Activated naive CD4-positive, alpha-beta T cell treated with anti-CD3 and anti-CD28 coated beads, Interleukin-2, amount 50 U/mL, for 72 hours (primary cell): ENCODE measurements around the gene THADA. TPM values are rescaled to one million over a fixed set of nuclear protein-coding genes. Genes with fewer than 3 reads are reported as not detected.
"Not testable (repeated sequence)": the region's sequence is repeated elsewhere in the genome, so short reads cannot be mapped to it uniquely, and the experiment has no call there.

Experiments used
- ATAC-seq, 2 donors: fragments of 150-1000 bp; cut with Tn5 transposase; 2 replicates each; pipeline ENCODE4 v1.10.0; 2021; ENCODE audit warnings: mild to moderate bottlenecking in 2 of 2, moderate library complexity in 2 of 2
- DNase-seq, 2 donors: peaks; one replicate each; pipeline ENCODE4 v3.0.0; 2021 to 2022; ENCODE audit warnings: low spot score in 2 of 2
- H3K27ac Mint-ChIP-seq, 2 donors: one replicate each; pipeline ENCODE4 v1.8.0; 2022; ENCODE audit warnings: mild to moderate bottlenecking in 2 of 2, mixed read lengths in 2 of 2
- H3K36me3 Mint-ChIP-seq, 2 donors: one replicate each; pipeline ENCODE4 v1.8.0; 2022; ENCODE audit warnings: mixed read lengths in 2 of 2
- H3K9me3 Mint-ChIP-seq, 2 donors: one replicate each; pipeline ENCODE4 v1.8.0; 2022; ENCODE audit warnings: mixed read lengths in 2 of 2
- total RNA-seq, 2 donors: library from RNA; stranded (reverse); gene quantifications; one replicate each; pipeline ENCODE4 v1.2.3, GENCODE V29; 2022

The THADA gene
- total RNA-seq, 2 donors from 2014 or later, result 19.3 to 33.5 TPM

- Mint-ChIP-seq H3K36me3 (peaks cover 0 to 4% of the 10 kb centered on the region in 2 donors), H3K27ac (no peak overlapping the region), H3K9me3 (no peaks in the 10 kb centered on the region)
- no peak for DNase-seq
- ATAC-seq, result no peak
Measured at GRCh38 chr2:43300222-43300621, 295.6 kb downstream of the THADA start.

DNA sequence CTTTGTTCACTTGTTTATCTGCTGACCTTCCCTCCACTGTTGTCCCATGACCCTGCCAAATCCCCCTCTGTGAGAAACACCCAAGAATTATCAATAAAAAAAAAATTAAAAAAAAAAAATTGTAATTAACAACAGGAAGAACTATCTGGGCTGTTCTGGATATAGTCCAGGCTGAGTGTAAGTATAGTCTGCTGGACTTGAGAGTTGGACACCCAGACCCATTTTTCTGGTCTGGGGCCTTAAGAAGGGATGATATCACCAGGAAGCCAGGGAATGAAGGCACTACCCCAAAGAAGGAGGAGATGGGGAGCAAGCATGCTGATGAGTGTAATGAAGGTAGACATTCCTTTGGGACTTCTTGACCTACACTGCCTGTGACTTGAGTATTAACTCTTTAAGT lies 297.3 kb downstream of the THADA start:
- no peak overlapping the region for H3K27ac Mint-ChIP-seq
- H3K9me3 Mint-ChIP-seq, result no peaks in the 10 kb centered on the region
- no peaks in the 10 kb centered on the region for H3K36me3 Mint-ChIP-seq
- no peak for ATAC-seq
- DNase-seq, result no peak

GRCh38 chr2:43297740-43298139 lies 298.1 kb downstream of the THADA start:
- not testable (repeated sequence) for H3K36me3 Mint-ChIP-seq, DNase-seq, H3K27ac Mint-ChIP-seq, ATAC-seq, H3K9me3 Mint-ChIP-seq

GRCh38 chr2:43294973-43295603 lies 300.8 kb downstream of the THADA start:
- DNase-seq, result no peak
- H3K27ac Mint-ChIP-seq, result peak overlapping the region in 1 of 2 donors; percentile 53
- H3K36me3 Mint-ChIP-seq, result peaks cover 18 to 20% of the 10 kb centered on the region in 2 donors
- no peak for ATAC-seq
- H3K9me3 Mint-ChIP-seq, result no peaks in the 10 kb centered on the region

GRCh38 chr2:43293744-43294695 lies 301.8 kb downstream of the THADA start:
- Mint-ChIP-seq H3K36me3 (peaks cover 20 to 24% of the 10 kb centered on the region in 2 donors), H3K27ac (peak overlapping the region; percentile 47 to 90)
- ATAC-seq, result peak; percentile 99 to 100

DNA sequence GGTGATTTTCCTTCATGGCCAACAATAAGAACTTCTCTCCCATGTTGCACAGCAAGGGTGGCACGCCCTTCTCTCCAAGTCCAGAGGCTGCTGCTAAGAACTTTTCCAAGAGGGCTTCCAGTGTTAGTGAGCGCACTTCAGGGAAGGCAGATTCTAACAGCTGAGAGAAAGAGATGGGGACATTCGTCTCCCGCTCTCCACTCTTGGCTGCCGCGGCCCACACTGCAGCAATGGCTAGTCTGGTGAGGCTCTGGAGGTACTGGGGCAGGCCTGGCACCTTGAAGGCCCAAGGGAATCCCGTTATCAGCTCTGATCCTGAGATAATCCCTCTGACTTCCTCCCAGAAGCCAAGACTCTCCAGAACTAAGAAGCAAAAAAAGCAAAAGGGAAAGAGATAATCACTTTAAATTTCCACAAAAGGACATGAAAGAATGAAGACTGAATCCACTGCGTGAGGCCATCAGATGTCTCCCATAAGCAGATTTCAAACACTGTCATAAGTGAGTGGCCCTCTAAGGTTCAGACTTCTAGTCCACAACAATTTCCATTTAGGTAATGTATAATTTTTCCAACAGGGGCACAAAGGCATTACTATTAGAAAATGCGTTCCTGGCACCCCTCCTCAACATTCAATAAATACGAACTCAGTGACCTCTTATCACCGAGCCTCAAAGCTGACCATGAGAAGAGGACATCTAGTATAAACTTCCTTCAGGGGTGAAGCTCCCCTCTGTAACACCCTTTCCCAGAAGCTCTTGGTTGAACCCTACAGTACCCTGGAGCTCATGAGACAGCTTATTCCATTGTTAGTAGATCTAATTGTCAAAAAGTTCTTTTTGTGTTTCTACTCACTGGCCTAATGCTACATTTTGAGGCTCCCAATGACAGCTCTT lies 302.7 kb downstream of the THADA start:
- DNase-seq (no peak), ATAC-seq (no peak)
- Mint-ChIP-seq H3K36me3 (peaks cover 25 to 30% of the 10 kb centered on the region in 2 donors), H3K9me3 (no peaks in the 10 kb centered on the region), H3K27ac (peak overlapping the region; percentile 54 to 90)

More at GRCh38 chr2:43293744-43294695, 301.8 kb downstream of the THADA start:
- peak in 1 of 2 donors; percentile 49 for DNase-seq
- H3K9me3 Mint-ChIP-seq, result no peaks in the 10 kb centered on the region

DNA sequence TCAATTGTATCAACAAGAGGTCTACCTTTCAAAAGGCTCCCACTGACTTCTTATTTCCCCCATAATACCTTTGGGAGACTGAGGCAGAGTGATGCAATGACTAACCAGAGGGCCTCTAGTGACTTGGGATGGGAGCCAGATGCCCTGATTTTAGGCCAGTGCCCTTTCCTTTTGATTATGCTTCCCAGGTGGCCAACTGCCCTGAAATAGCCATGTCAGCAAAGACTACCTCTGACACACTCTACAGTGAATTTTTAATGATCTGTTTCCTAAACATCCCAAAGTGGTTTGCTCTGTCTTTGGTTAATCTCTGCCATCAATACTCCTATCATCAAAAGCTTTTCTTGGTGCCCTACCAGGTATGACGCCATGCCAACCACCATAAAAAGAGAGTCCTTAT lies 303.5 kb downstream of the THADA start:
- no peak for DNase-seq
- no peak for ATAC-seq
- Mint-ChIP-seq H3K27ac (peak overlapping the region; percentile 54 to 70), H3K9me3 (no peaks in the 10 kb centered on the region), H3K36me3 (peaks cover 31 to 37% of the 10 kb centered on the region in 2 donors)

DNA sequence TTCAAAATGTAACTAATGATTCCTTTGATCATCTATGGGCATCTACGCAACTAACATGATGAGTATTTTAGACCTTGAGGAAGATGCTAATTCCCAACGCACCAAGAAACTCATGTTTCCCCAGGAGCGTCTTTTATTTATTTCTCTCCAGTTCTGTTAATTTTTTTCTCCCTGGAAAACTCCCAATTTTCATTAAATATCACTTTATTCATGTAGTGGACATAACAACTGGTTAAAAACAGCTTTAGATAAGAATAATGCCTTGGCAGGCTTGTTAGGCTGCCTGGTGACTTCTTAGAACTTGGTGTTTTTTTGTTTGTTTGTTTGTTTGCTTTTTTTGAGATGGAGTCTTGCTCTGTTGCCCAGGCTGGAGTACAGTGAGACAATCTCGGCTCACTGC lies 306.5 kb downstream of the THADA start:
- no peak overlapping the region for H3K27ac Mint-ChIP-seq
- peaks cover 60 to 66% of the 10 kb centered on the region in 2 donors for H3K36me3 Mint-ChIP-seq
- peaks cover 11 to 15% of the 10 kb centered on the region in 2 donors for H3K9me3 Mint-ChIP-seq
- DNase-seq (no peak), ATAC-seq (no peak)

- H3K27ac Mint-ChIP-seq, result no peak overlapping the region
Measured at GRCh38 chr2:43288417-43289305, 307.2 kb downstream of the THADA start.

GRCh38 chr2:43285987-43286386 lies 309.9 kb downstream of the THADA start:
- ATAC-seq, result no peak
- no peak for DNase-seq
- H3K9me3 Mint-ChIP-seq, result peaks cover 11 to 23% of the 10 kb centered on the region in 2 donors
- H3K27ac Mint-ChIP-seq, result no peak overlapping the region
- peaks cover 67 to 76% of the 10 kb centered on the region in 2 donors for H3K36me3 Mint-ChIP-seq

More at GRCh38 chr2:43288417-43289305, 307.2 kb downstream of the THADA start:
- Mint-ChIP-seq H3K9me3 (peaks cover 11 to 15% of the 10 kb centered on the region in 2 donors), H3K36me3 (peaks cover 67 to 73% of the 10 kb centered on the region in 2 donors)
- no peak for ATAC-seq
- no peak for DNase-seq

DNA sequence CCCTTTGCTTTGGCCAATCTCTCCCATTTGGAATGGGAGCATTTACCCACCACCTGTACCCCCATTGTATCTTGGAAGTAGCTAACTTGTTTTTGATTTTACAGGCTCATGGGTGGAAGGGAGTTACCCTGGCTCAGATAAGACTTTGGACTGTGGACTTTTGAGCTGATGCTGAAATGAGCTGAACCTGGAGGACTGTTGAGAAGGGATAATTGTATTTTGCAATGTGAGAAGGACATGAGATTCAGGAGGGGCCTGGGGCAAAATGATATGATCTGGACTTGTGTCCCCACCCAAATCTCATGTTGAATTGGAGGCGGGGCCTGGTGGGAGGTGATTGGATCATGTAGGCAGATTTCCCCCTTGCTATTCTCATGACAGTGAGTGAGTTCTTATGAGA lies 310.9 kb downstream of the THADA start:
- no peak for ATAC-seq
- Mint-ChIP-seq H3K27ac (peak overlapping the region in 1 of 2 donors; percentile 11), H3K36me3 (peaks cover 58 to 68% of the 10 kb centered on the region in 2 donors), H3K9me3 (peaks cover 11 to 23% of the 10 kb centered on the region in 2 donors)
- DNase-seq, result no peak

DNA sequence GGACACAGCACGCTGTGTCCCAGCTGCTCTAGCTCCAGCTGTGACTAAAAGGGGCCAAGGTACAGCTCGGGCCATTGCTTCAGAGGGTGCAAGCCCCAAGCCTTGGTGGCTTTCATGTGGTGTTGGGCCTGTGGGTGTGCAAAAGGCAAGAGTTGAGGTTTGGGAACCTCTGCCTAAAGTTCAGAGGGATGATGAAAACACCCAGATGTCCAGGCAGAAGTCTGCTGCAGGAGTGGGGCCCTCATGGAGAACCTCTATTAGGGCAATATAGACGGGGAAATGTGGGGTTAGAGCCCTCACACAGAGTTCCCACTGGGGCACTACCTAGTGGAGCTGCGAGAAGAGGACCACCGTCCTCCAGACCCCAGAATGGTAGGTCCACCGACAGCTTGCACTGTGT lies 311.5 kb downstream of the THADA start:
- H3K27ac Mint-ChIP-seq, result peak overlapping the region in 1 of 2 donors; percentile 63
- peaks cover 58 to 68% of the 10 kb centered on the region in 2 donors for H3K36me3 Mint-ChIP-seq
- DNase-seq, ATAC-seq: not testable (repeated sequence)
- peaks cover 11 to 23% of the 10 kb centered on the region in 2 donors for H3K9me3 Mint-ChIP-seq

GRCh38 chr2:43280994-43281393 lies 314.8 kb downstream of the THADA start:
- H3K27ac Mint-ChIP-seq, result no peak overlapping the region
- ATAC-seq, result peak; percentile 34 to 96
- H3K36me3 Mint-ChIP-seq, result peaks cover 32 to 40% of the 10 kb centered on the region in 2 donors
- no peak for DNase-seq
- H3K9me3 Mint-ChIP-seq, result peaks cover 10 to 17% of the 10 kb centered on the region in 2 donors

GRCh38 chr2:43279317-43279840 lies 316.5 kb downstream of the THADA start:
- Mint-ChIP-seq H3K9me3 (peaks cover 0 to 8% of the 10 kb centered on the region in 2 donors), H3K36me3 (peaks cover 16 to 24% of the 10 kb centered on the region in 2 donors), H3K27ac (peak overlapping the region in 1 of 2 donors; percentile 11)
- ATAC-seq (no peak), DNase-seq (no peak)

- Mint-ChIP-seq H3K9me3 (peaks cover 0 to 8% of the 10 kb centered on the region in 2 donors), H3K36me3 (peaks cover 9 to 17% of the 10 kb centered on the region in 2 donors), H3K27ac (peak overlapping the region in 1 of 2 donors; percentile 11)
- DNase-seq (no peak), ATAC-seq (no peak)
Measured at GRCh38 chr2:43278564-43279220, 317.1 kb downstream of the THADA start.
